Activated CD4-positive, alpha-beta T cell treated with anti-CD3 and anti-CD28 coated beads, Interleukin-2, amount 50 U/mL, for 24 hours (primary cell): ENCODE measurements around the gene RAC3.

Experiments
- DNase-seq, 2 donors: peaks; one replicate each; pipeline ENCODE4 v3.0.0-alpha.2; 2020; ENCODE audit warnings: low read depth in 1 of 2, low spot score in 1 of 2

Gene RAC3

DNA sequence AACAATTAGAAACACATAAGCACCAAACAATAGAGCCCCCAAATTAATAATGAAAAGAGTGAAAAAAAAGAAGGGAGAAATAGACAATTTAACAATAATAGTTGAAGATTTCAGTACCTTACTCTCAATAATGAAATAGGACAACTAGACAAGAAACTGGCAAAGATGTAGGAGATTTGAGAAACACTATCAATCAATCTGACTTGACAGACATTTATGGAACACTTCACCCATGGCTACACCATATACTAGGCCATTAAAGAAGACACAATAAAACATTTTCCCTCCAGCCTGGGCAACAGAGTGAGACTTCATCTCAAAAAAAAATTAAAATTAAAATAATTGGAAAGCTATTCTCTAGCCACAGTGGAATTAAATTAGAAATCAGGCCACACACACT is 39.1 kb downstream of the RAC3 start:
- no peak for DNase-seq

DNA sequence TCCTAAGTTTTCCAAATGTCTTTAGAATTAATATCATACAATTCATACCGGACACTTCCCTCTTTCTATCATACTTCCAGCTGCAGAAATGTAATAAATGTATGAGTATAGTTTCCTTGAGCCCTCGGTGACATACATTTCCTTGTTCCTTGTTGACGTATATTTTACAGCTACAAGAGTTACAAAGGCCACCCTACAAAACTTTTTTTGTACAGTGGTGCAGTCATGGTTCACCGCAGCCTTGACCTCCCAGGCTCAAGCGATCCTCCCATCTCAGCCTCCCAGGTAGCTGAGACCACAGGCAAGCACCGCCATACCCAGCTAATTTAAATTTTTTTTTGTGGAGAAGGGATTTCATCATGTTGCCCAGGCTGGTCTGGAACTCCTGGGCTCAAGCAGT is 41.3 kb downstream of the RAC3 start:
- no peak for DNase-seq

GRCh38 chr17:82073446-82073845 is 42.0 kb downstream of the RAC3 start:
- no peak for DNase-seq

- no peak for DNase-seq
Measured at GRCh38 chr17:82076018-82076784, 44.7 kb downstream of the RAC3 start.

DNA sequence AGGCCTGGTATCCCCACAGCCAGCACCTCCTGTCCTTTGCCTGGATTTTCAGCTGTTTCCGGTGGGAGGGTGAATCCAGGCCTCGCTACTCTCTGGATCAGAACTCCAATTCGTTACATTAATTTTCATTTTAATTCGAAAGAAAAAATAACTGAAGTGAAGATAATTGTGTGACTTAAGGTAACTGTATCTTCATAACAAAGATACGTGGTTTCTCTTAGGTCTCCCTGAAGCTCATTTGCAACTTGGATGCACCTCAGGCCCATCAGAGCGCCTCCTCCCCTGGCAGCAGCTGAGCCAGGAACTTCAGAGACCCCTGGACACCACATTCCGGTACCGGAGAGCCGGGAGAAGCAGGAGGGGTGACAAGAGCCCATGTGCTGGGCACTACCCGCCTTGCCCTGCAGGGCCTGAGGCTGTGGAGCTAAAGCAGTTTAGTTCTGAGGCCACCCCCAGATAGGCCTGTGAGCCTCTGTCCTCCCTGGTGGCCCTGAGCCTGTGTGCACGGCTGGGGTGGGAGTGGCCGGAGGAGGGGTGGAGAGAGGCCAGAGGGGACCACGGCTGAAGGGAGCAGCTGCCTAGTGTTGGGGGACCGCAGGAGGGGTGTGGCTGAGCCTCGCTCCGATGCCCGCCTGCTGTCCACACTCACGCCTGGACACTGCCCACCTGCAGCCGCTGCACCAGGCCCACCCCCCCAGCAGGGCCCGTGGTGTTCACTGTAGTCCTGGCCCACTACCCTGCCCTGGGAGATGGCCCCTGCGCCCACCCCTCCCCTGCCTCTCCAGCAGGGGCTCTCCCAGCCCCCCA is 45.5 kb downstream of the RAC3 start:
- DNase-seq: no peak

DNA sequence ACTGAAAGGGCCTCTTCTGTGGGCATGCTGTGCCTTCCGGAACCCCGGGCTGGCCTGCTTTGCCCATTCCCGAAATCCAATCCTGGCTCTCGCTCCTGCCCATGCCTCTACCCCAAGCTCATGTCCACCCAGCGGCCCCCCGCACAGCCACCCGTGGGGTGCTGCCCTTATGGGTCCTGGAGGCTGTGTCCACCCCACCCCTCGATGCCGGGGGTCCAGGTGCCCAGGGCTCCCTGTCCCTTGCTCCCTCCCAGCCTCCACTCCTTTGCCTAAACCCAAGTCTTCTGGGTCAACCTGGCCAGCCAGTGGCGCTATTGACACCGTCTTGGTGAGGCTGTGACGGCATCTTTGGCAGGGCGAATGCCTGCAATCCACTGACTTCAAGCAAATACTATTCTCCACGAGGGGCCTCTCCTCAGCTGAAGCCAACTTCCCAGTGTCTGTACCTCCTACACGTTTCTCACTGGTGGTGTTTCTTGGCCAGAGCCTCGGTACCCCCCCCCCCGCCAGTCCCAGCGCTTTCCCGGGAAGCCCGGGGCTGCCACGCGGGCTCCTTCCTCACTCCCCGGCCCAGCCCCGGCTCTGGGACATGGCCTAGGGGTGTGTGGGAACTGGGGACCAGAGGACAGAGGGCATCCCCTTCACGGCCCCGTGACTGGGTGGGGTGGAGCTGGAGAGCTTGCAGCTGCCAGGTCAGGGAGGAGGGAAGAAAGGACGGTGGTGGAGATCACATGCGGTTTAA is 46.3 kb downstream of the RAC3 start:
- DNase-seq: no peak

GRCh38 chr17:82078433-82078832 is 47.0 kb downstream of the RAC3 start:
- no peak for DNase-seq

- no peak for DNase-seq
Measured at GRCh38 chr17:82079001-82079677, 47.7 kb downstream of the RAC3 start.

DNA sequence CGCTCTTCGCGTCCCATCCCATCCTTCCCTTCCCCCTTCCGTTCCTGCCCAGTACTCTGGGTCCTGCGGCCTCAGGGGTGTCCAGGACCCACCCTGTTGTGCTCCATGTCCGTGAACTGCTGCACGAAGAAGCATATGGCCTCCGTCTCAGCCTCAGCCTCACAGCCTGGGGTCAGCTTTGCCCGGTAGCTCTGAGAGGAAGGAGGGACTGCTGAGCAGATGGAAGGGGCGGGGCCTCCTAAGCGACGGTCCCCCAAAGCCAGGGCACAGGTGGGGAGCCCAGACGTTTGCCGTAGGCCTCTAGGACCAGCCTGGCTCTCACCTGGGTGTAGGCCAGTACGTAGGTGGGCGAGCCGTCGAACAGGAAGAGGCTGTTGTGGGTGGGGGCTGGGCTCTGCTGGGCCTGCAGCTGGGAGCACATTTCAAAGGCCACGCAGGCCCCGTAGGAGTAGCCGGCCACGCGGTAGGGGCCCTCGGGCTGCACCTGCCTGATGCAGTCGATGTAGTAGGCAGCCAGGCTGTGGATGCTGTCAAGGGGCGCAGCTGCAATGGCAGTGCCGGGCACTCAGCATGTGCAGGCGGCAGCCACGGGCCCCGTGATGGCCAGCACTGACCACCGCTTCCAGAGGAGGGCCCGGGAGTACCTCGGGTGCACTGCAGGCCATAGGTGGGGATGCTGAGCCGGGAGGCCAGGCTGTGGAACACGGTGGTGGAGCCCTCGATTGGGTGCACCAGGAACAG is 48.7 kb downstream of the RAC3 start:
- DNase-seq: no peak

DNA sequence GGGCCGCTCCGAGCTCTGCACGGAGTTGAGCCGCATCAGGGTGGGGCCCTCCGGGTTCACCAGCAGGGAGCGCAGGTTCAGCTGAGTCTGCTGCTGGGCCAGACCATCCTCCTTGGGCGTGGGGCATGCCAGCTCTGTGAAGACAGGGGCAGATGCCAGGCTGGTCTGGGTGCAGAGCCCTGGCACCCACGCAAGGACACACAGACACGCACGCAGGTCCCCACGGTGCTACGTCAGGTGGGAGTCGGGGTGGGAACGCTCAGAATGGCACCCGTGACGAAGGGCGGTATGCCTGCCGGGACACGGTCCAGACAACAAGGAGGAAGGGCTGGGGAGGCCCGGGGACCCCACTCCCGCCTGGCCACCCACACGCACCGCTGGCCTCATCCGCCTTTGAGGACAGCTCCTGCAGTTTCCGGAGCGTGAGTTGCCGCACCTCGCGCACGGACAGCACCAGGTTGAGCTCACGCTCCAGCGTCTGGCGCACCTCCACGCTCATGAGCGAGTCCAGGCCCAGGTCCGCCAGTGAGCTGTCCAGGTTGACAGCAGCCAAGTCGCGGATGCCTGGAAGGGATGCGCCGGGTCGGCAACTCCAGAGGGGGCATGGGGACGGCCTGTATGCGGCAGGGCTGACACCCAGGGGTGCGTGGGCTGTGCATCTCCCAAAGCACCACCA is 49.4 kb downstream of the RAC3 start:
- no peak for DNase-seq

DNA sequence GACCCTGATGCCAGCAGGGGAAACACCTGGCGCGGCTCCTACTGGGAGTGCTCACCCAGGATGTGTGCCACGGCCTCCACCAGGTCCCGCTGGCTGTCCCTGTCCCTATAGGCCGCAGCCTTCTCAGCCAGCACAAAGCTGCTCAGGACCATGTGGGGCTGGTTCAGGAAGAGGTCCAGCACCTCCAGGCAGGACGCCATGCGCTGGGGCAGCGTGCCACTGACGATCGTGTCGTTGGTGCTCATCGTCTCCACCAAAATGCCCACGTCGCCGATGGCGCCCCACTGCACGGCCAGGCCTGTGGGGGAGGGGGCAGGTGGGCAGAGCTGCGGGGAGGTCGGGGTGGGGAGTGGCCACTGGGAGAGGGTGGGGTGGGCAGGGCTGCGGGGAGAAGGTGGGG is 50.1 kb downstream of the RAC3 start:
- no peak for DNase-seq

GRCh38 chr17:82081966-82082365 is 50.5 kb downstream of the RAC3 start:
- DNase-seq: no peak

DNA sequence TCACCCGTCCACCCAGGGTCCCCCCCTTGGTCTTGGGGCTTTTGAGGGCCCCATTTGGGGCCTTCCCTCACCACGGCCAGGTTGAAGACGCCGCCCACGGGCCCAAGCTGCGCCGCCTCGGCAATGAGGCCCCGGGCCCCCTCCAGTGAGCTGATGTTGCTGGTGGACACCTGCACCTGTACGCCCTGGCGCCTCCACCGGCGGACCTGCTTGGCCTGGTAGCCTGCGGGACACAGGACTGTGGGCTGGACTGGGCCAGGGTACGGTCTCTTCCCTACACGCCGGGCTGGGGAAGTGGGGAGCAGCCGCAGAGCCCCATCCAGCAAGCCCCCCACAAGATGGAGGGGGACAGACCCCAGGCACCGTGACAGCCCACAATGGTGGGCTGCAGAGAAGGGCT is 51.0 kb downstream of the RAC3 start:
- no peak for DNase-seq

DNA sequence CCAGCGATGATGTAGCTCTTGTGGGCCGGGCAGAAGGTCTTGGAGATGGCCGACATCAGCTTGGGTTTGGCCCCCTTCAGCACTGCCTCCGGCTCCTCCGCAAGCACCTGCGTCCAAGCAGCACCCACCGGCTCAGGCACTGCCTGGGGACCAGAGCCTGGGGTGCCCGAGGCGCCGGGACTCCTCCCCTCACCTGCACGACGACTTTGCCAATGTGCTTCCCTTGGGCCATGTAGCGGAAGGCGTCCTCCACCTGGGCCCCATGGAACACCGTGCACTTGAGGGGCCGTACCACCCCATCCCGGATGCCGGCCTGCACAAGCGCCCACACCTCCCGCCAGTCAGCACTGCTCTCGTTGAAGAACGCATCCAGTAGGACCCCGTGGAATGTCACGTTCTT is 51.5 kb downstream of the RAC3 start:
- DNase-seq: no peak
